ENCODE results near the gene BMPR1A.

GRCh38 chr10:86802473-86803108, 46.2 kb downstream of the BMPR1A start:
- TF ChIP-seq POLR2A (IDR thresholded peaks at IDR 0.05; ENCODE audit: low read length) (no peak), GATA1 (IDR thresholded peaks at IDR 0.05; ENCODE audit: low read depth, low read length) (no peak)
